ENCODE measurements around the gene MIF. TPM values are rescaled to one million over a fixed set of nuclear protein-coding genes. Genes with fewer than 3 reads are reported as not detected.

The MIF gene
- total and polyA plus RNA-seq, 2 donors (not counting 3 experiments of a cell fraction or from before 2014, with no cell fraction given), result 529 to 674 TPM

GRCh38 chr22:23896523-23897186 is 2.5 kb downstream of the MIF start:
- dilution Hi-C loops (cut with MboI; ENCODE audit: extremely low pct_ligation_motif_present, low sequenced_read_pairs) (no loop called here), intact Hi-C loops (cut with micrococcal nuclease) (no loop called here)
- H3K9ac ChIP-seq (replicated peaks; ENCODE audit: extremely low read depth, insufficient read depth, low read length), result no peak overlapping the region
- H2AFZ ChIP-seq (ENCODE audit: low read depth, low read length), result no peak overlapping the region
- H3K36me3 ChIP-seq (ENCODE audit: control insufficient read depth in 2 of 2, extremely low read depth in 1 of 2, insufficient read depth in 2 of 2, low read length in 2 of 2), result peaks cover 0 to 14% of the 10 kb centered on the region in 2 experiments
- no TSS peak for BruUV-seq (replicated peaks)
- no peaks in the 10 kb centered on the region for H3K9me1 ChIP-seq (replicated peaks; ENCODE audit: control insufficient read depth, extremely low read depth, insufficient read depth, low read length)
- DNase-seq (ENCODE audit: low read depth, low spot score) (no peak), FAIRE-seq (no peak)
- peaks cover 13% of the 10 kb centered on the region for H3K4me1 ChIP-seq (ENCODE audit: control insufficient read depth, extremely low read depth, insufficient read depth, low read length)
- no peaks in the 10 kb centered on the region for H4K20me1 ChIP-seq (replicated peaks; ENCODE audit: control insufficient read depth, extremely low read depth, insufficient read depth, low read length)
- H3K4me3 ChIP-seq (replicated peaks in 1 of 3; ENCODE audit: insufficient read depth in 1 of 3, low read depth in 1 of 3, low read length in 3 of 3), result no peak overlapping the region
- H3K4me2 ChIP-seq (ENCODE audit: insufficient read depth, low read length), result no peak overlapping the region
- no peaks in the 10 kb centered on the region for H3K27me3 ChIP-seq (ENCODE audit: control insufficient read depth in 2 of 2, insufficient read depth in 2 of 2, low read length in 2 of 2)
- peak; percentile 13 for TF ChIP-seq POLR2AphosphoS5 (IDR thresholded peaks at IDR 0.05; ENCODE audit: insufficient read depth, low read depth, low read length)
- no peak for TF ChIP-seq GATA2 (IDR thresholded peaks at IDR 0.05; ENCODE audit: insufficient read depth, insufficient read length, low read depth, low read length)
- H3K9me3 ChIP-seq (replicated peaks; ENCODE audit: control insufficient read depth, insufficient read depth, low read length), result no peaks in the 10 kb centered on the region
- POLR2A ChIA-PET, result no interaction called here
- CTCF ChIA-PET, result interaction anchor here (0.7 kb wide), 1 partner anchor 60 kb away, joined by 3 read pairs; no protein-coding TSS in a partner anchor
- peaks cover 20% of the 10 kb centered on the region for H3K79me2 ChIP-seq (ENCODE audit: control insufficient read depth, insufficient read depth, low read length)
- H3K27ac ChIP-seq (ENCODE audit: insufficient read depth, low read depth, low read length), result no peak overlapping the region

GRCh38 chr22:23897320-23897719 is 3.1 kb downstream of the MIF start:
- Histone ChIP-seq H3K27ac (ENCODE audit: insufficient read depth, low read depth, low read length) (no peak overlapping the region), H2AFZ (ENCODE audit: low read depth, low read length) (no peak overlapping the region), H3K9me1 (replicated peaks; ENCODE audit: control insufficient read depth, extremely low read depth, insufficient read depth, low read length) (no peaks in the 10 kb centered on the region), H4K20me1 (replicated peaks; ENCODE audit: control insufficient read depth, extremely low read depth, insufficient read depth, low read length) (no peaks in the 10 kb centered on the region), H3K4me1 (ENCODE audit: control insufficient read depth, extremely low read depth, insufficient read depth, low read length) (peaks cover 13% of the 10 kb centered on the region), H3K36me3 (ENCODE audit: control insufficient read depth in 2 of 2, extremely low read depth in 1 of 2, insufficient read depth in 2 of 2, low read length in 2 of 2) (peaks cover 0 to 14% of the 10 kb centered on the region in 2 experiments), H3K79me2 (ENCODE audit: control insufficient read depth, insufficient read depth, low read length) (peaks cover 20% of the 10 kb centered on the region), H3K27me3 (ENCODE audit: control insufficient read depth in 2 of 2, insufficient read depth in 2 of 2, low read length in 2 of 2) (no peaks in the 10 kb centered on the region), H3K4me2 (ENCODE audit: insufficient read depth, low read length) (no peak overlapping the region), H3K4me3 (replicated peaks in 1 of 3; ENCODE audit: insufficient read depth in 1 of 3, low read depth in 1 of 3, low read length in 3 of 3) (no peak overlapping the region), H3K9me3 (replicated peaks; ENCODE audit: control insufficient read depth, insufficient read depth, low read length) (no peaks in the 10 kb centered on the region), H3K9ac (replicated peaks; ENCODE audit: extremely low read depth, insufficient read depth, low read length) (no peak overlapping the region)
- no peak for TF ChIP-seq MAX (IDR thresholded peaks at IDR 0.05; ENCODE audit: insufficient read depth, insufficient read length)
- no peak for TF ChIP-seq EZH2 (IDR thresholded peaks at IDR 0.05; ENCODE audit: borderline replicate concordance, low read depth, low read length, severe bottlenecking)
- no peak for TF ChIP-seq GATA2 (IDR thresholded peaks at IDR 0.05; ENCODE audit: insufficient read depth, insufficient read length, low read depth, low read length)
- TF ChIP-seq POLR2AphosphoS5 (IDR thresholded peaks at IDR 0.05; ENCODE audit: insufficient read depth, low read depth, low read length), result no peak
- no peak for TF ChIP-seq FOS (IDR thresholded peaks at IDR 0.05; ENCODE audit: borderline replicate concordance, insufficient read depth, low read length)
- TF ChIP-seq MYC (IDR thresholded peaks at IDR 0.05; ENCODE audit: low read depth, low read length), result no peak
- TF ChIP-seq CTCF (IDR thresholded peaks at IDR 0.05; ENCODE audit: extremely low read depth in 1 of 2, insufficient read depth in 1 of 2, low read depth in 1 of 2, low read length in 2 of 2), result no peak
- no peak for TF ChIP-seq POLR2A (IDR thresholded peaks at IDR 0.05; ENCODE audit: low read depth, low read length)
- no peak for TF ChIP-seq JUN (IDR thresholded peaks at IDR 0.05; ENCODE audit: borderline replicate concordance, insufficient read depth, insufficient read length, low read depth)
- ChIA-PET POLR2A (no interaction called here), CTCF (no interaction called here)
- intact Hi-C loops (cut with micrococcal nuclease), result no loop called here
- BruUV-seq (replicated peaks), result no TSS peak
- DNase-seq (ENCODE audit: low read depth, low spot score) (no peak), FAIRE-seq (no peak)
- dilution Hi-C loops (cut with MboI; ENCODE audit: extremely low pct_ligation_motif_present, low sequenced_read_pairs), result no loop called here
